ENCODE measurements around the gene PTPRN2.

Gene PTPRN2

GRCh38 chr7:158030566-158030965, 557.1 kb downstream of the PTPRN2 start:
- no peak overlapping the region for H2AFZ ChIP-seq
- no peaks in the 10 kb centered on the region for H3K27me3 ChIP-seq (ENCODE audit: control insufficient read depth, insufficient read depth, low read length)
- H3K79me2 ChIP-seq, result no peaks in the 10 kb centered on the region
- H3K27ac ChIP-seq, result no peak overlapping the region
- no peaks in the 10 kb centered on the region for H3K36me3 ChIP-seq (ENCODE audit: control insufficient read depth, insufficient read depth, low read length)
- no peak overlapping the region for H3K9ac ChIP-seq
- no peaks in the 10 kb centered on the region for H3K4me1 ChIP-seq
- H3K4me2 ChIP-seq (ENCODE audit: low read length), result no peak overlapping the region
- TF ChIP-seq, protein P1, sequence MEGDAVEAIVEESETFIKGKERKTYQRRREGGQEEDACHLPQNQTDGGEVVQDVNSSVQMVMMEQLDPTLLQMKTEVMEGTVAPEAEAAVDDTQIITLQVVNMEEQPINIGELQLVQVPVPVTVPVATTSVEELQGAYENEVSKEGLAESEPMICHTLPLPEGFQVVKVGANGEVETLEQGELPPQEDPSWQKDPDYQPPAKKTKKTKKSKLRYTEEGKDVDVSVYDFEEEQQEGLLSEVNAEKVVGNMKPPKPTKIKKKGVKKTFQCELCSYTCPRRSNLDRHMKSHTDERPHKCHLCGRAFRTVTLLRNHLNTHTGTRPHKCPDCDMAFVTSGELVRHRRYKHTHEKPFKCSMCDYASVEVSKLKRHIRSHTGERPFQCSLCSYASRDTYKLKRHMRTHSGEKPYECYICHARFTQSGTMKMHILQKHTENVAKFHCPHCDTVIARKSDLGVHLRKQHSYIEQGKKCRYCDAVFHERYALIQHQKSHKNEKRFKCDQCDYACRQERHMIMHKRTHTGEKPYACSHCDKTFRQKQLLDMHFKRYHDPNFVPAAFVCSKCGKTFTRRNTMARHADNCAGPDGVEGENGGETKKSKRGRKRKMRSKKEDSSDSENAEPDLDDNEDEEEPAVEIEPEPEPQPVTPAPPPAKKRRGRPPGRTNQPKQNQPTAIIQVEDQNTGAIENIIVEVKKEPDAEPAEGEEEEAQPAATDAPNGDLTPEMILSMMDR (IDR thresholded peaks at IDR 0.05), result no peak
- H3K4me3 ChIP-seq (ENCODE audit: low read depth, low read length), result no peak overlapping the region
- H3K9me3 ChIP-seq (ENCODE audit: control insufficient read depth, low read length), result no peaks in the 10 kb centered on the region

- Histone ChIP-seq H3K27ac (no peak overlapping the region), H3K4me3 (ENCODE audit: low read depth, low read length) (no peak overlapping the region), H3K4me1 (no peaks in the 10 kb centered on the region), H3K4me2 (ENCODE audit: low read length) (no peak overlapping the region), H3K79me2 (no peaks in the 10 kb centered on the region), H2AFZ (no peak overlapping the region), H3K36me3 (ENCODE audit: control insufficient read depth, insufficient read depth, low read length) (no peaks in the 10 kb centered on the region), H3K27me3 (ENCODE audit: control insufficient read depth, insufficient read depth, low read length) (no peaks in the 10 kb centered on the region), H3K9me3 (ENCODE audit: control insufficient read depth, low read length) (no peaks in the 10 kb centered on the region), H3K9ac (no peak overlapping the region)
- TF ChIP-seq, protein P1 (IDR thresholded peaks at IDR 0.05), result no peak
Observed at GRCh38 chr7:158030071-158030470, 557.6 kb downstream of the PTPRN2 start.

DNA sequence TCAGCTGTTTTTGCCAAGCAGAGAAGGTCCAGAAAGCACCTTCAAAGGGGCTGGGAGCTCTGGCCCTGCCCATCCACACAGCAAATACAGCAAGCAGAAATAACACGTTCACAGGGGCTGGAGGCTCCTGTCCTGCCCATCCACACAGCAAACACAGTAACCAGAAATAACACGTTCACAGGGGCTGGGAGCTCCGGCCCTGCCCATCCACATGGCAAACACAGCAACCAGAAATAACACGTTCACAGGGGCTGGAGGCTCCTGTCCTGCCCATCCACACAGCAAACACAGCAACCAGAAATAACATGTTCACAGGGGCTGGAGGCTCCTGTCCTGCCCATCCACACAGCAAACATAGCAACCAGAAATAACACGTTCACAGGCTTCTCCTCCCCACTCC, 558.1 kb downstream of the PTPRN2 start:
- H3K4me2 ChIP-seq (ENCODE audit: low read length), result no peak overlapping the region
- no peak overlapping the region for H2AFZ ChIP-seq
- H3K79me2 ChIP-seq, result no peaks in the 10 kb centered on the region
- no peaks in the 10 kb centered on the region for H3K4me1 ChIP-seq
- H3K27me3 ChIP-seq (ENCODE audit: control insufficient read depth, insufficient read depth, low read length), result no peaks in the 10 kb centered on the region
- no peak overlapping the region for H3K27ac ChIP-seq
- H3K4me3 ChIP-seq (ENCODE audit: low read depth, low read length), result no peak overlapping the region
- TF ChIP-seq, protein P1 (IDR thresholded peaks at IDR 0.05), result no peak
- no peaks in the 10 kb centered on the region for H3K36me3 ChIP-seq (ENCODE audit: control insufficient read depth, insufficient read depth, low read length)
- H3K9ac ChIP-seq, result no peak overlapping the region
- no peaks in the 10 kb centered on the region for H3K9me3 ChIP-seq (ENCODE audit: control insufficient read depth, low read length)

- H2AFZ ChIP-seq, result no peak overlapping the region
- no peaks in the 10 kb centered on the region for H3K9me3 ChIP-seq (ENCODE audit: control insufficient read depth, low read length)
- no peak overlapping the region for H3K4me3 ChIP-seq (ENCODE audit: low read depth, low read length)
- TF ChIP-seq, protein P1 (IDR thresholded peaks at IDR 0.05), result no peak
- H3K36me3 ChIP-seq (ENCODE audit: control insufficient read depth, insufficient read depth, low read length), result no peaks in the 10 kb centered on the region
- H3K4me2 ChIP-seq (ENCODE audit: low read length), result no peak overlapping the region
- H3K9ac ChIP-seq, result no peak overlapping the region
- H3K4me1 ChIP-seq, result no peaks in the 10 kb centered on the region
- no peak overlapping the region for H3K27ac ChIP-seq
- H3K79me2 ChIP-seq, result no peaks in the 10 kb centered on the region
- H3K27me3 ChIP-seq (ENCODE audit: control insufficient read depth, insufficient read depth, low read length), result no peaks in the 10 kb centered on the region
Observed at GRCh38 chr7:158028971-158029370, 558.7 kb downstream of the PTPRN2 start.

GRCh38 chr7:158028290-158028941, 559.2 kb downstream of the PTPRN2 start:
- Histone ChIP-seq H3K4me2 (ENCODE audit: low read length) (no peak overlapping the region), H3K36me3 (ENCODE audit: control insufficient read depth, insufficient read depth, low read length) (no peaks in the 10 kb centered on the region), H3K79me2 (no peaks in the 10 kb centered on the region), H3K27me3 (ENCODE audit: control insufficient read depth, insufficient read depth, low read length) (no peaks in the 10 kb centered on the region), H3K4me3 (ENCODE audit: low read depth, low read length) (no peak overlapping the region), H3K9ac (no peak overlapping the region), H3K27ac (no peak overlapping the region), H3K9me3 (ENCODE audit: control insufficient read depth, low read length) (no peaks in the 10 kb centered on the region), H3K4me1 (no peaks in the 10 kb centered on the region), H2AFZ (no peak overlapping the region)
- TF ChIP-seq, protein P1 (IDR thresholded peaks at IDR 0.05), result no peak

Measured in parathyroid adenoma (tissue), 2 donors.